Activated CD8-positive, alpha-beta memory T cell treated with anti-CD3 and anti-CD28 coated beads, Interleukin-2, amount 50 U/mL, for 4 hours (primary cell): Measurements from ENCODE around the gene GYS2.
A peak's percentile ranks its signal among the peaks of the same experiment; 100 is the strongest.

ENCODE experiments used
- DNase-seq: peaks from one replicate; pipeline ENCODE4 v3.0.0-alpha.2; 2020

GYS2 gene

DNA sequence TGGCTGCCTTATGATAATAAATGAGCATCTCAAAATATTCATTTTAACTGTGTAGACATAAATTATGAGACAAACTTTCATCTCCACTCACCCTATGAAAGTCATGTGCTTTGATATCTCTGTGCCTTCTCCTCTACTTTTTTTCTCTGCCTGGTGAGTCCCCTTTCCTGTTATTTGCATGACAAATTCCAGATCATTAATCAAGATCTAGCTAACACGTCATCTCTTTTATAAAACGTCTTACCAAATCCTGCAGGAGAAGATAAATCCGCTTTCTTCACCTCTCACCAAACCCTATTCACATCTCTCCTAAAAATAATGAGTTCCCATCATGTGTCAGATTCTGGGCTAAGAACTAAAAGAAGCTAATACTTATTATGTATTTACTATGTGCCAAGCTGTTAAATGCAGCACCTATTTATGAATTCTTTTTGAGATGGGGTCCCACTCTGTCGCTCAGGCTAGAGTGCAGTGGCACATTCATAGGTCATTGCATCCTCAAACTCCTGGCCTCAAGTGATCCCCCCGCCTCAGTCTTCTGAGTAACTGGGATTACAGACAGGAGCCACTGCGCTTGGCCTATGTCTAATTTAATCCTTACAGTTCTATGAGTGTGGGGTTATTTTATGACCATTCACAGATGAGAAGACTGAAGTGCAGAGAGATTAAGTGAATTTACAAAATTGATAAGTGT lies 51.9 kb downstream of the GYS2 start:
- no peak for DNase-seq

DNA sequence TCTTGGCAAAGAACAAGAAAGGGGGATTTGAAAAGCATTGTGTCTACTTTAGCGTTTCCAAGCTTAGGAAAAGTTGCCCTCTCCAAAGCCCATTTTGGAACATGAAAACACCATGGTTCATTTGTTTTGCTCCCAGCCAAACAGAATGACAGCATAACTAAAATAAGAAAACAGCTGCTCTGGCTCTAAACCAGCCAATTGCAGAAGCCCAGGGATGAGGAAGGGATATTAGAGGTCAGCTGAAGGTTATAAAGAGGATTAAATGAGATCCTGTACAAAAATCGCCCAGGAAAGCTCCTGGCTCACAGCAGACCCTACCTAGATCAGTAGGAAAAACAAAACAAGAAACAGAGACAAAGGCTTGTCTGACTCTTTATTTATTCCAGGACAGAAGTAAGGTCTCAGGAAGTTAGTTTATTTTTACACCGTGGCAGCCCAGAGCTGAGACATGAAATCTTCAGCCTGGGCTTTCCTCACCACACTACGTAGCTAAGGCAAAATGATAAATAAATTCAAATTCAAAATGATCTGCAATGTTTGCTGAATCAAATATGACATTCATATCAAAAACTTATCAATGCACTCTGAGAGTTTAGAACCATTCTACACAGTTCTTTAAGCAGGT lies 52.7 kb downstream of the GYS2 start:
- DNase-seq: no peak

DNA sequence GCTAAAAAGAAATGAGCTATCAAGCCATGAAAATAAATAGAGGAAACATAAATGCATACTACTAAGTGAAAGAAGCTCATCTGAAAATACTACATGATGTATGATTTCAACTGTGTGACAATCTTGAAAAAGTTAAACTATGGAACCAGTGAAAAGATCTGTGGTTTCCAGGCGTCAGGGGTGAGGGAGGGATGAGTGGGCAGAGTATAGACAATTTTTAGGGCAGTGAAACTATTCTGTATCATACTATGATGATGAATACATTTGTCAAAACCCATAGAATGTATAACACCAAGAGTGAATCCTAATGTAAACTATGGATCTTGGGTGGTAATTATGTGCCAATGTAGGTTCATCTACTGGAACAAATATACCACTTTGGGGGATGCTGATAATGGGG lies 57.2 kb downstream of the GYS2 start:
- DNase-seq: no peak

DNA sequence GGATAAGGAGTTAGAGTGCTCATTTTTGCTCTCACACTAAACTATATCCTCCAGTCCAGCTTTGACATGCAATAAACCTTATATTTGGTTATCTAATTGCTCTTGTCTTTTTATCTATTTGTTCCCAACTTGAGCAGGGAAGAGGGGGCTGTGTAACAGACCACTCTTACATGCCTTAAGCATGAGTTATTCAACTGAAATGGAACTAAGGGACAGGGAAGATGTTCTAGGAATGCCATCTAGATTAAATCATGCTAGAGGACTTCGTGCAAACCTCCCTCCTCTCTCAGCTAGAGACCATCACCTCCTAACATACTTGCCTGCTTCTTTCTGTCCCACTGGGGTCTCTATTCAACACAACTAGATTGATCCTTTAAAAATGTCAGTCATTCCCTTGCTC lies 57.9 kb downstream of the GYS2 start:
- no peak for DNase-seq

DNA sequence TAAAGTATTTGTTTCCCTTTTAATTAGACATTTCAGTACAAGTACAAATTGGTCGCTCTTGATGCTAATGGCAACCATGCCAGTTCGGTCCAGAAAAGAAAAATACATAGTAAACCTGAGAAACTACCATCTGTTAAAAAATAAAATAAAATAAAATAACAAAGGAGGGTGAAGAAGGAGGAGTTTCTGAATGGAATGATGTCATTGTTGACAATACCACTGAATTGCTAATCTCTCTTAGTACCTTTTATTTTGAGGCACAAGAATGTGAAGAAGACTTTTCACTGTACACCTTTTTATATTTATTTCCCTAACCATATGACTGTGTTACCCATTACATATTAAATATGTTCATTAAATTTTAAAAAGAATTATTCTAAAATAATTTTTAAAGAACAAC lies 59.1 kb downstream of the GYS2 start:
- DNase-seq: no peak

DNA sequence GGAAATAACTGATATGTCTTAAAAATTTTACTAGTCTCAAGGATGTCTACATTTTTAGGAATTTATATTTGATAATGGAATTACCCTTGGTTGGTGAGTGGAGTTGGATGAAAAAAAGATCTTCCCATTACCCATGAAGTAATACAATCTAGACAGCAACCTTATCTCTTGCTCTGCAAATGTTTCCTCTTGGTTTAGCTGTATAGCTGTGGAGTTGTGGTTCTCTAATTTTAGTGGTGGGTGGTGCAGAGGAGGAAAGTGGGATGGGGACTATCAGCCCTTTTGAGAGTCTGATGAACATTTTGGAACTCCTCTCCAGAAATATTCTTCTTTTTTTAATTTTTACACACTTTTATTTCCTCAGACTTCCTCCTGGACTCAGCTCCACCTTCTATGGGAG lies 61.5 kb downstream of the GYS2 start:
- no peak for DNase-seq

DNA sequence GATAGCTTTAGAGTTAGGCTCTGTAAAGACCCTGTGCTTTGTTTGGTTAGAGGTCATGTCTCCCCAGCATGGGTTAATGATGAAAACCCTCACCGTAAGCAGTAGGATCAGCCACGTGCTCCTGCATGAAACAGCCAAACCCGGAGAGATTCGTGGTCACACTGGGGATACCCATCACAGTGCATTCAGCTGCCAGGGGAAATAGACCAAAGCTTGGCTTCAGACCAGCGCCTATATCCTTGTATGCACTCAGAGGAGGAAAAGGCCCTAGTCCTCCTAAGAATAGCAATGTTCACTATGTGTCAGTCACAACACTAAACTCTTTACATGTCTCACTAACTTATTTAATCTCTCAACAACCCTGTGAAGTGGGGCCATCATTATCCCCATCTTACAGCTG lies 62.2 kb downstream of the GYS2 start:
- no peak for DNase-seq

DNA sequence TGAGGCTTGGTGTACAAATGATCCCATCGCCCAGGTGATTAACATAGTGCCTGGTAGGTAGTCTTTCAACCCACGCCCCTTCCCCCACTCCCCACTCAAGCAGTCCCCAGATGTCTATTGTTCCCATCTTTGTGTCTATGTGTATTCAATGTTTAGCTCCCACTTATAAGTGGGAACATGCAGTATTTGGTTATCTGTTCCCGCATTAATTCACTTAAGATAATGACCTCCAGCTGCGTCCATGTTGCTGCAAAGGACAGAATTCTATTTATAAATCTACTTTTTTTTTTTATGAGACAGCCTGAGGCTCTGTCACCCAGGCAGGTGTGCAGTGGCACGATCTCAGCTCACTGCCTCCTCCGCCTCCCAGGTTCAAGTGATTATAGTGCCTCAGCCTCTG lies 62.9 kb downstream of the GYS2 start:
- DNase-seq: no peak

DNA sequence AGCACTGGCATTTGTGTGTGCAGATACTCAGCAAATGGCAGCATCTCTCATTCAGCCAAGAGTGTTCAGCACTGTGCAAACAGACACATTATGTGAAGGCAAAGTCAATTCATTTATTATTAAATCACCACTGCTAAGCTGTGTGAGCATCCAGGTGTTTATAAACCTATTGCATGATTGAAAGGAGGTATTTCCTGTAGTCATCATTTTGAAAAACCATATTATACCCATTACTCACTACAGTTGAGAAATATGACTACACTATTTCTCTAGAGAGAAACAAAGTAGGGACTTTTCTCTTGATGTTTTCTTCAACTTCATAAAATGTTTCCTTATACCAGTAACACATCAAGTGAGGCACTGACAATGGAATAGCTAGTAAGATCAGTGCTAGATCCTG lies 64.8 kb downstream of the GYS2 start:
- no peak for DNase-seq

DNA sequence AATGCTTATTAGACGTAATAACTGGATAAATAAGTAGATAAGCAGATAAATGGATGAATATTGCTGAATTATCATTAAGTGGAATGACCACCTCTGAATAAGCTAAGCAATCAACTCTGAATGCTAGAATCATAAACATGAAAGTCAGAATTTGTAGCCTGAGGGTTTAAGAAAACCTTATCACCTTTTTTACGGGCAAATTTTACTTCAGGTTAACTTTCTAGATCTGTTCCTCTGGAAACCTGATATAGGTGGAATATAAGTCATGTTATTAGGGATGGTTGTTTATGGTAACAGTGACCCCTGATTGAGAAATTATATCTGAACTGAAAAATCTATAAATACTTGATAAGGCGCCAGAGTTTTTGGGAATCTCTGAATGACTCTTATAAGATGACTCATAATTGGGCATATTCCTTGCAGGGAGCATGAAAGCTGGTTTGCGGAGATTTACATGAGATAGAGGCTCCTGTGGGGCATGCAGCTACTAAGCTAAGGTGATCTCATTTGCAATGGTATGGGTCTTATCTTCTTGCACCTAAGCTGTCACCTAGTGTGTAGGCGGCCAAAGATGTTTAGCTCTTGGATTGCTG lies 66.5 kb downstream of the GYS2 start:
- DNase-seq: no peak

DNA sequence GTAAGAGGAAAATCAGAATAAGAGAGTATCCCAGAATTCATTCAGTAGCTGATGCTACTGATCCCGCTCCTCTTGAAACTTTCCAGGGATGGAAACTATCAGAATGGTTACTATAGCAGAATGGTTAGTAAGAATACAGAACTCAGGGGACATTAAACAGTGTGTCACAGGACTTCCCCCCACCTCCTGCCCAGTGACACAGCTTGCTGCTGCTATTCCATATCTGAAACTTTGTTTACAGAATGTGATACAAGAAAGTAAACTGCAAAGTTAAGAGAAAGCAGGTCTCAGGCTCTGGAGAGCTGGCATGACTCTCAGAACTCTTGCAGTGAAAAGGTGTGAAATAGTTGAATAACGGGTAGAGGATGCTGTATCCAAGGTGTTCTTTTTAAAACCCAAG lies 75.2 kb downstream of the GYS2 start:
- no peak for DNase-seq

DNA sequence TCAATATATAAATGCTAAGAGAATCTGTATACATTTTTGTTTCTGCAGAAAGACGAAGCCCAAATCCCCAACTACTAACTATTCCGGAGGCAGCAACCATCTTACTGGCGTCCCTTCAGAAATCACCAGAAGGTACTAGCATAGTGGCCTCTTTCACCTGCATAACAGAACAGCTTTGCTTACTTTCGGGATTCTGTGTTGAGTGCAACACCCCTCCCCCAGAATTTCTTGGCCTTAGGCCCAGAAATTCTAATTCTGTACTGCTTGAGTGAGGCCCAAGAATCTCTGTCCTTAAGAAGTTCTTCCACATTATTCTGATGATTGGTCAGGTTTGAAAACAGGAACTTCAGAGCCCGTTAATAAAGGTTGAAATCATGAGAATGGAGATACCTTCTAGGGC lies 75.7 kb downstream of the GYS2 start:
- DNase-seq: no peak

DNA sequence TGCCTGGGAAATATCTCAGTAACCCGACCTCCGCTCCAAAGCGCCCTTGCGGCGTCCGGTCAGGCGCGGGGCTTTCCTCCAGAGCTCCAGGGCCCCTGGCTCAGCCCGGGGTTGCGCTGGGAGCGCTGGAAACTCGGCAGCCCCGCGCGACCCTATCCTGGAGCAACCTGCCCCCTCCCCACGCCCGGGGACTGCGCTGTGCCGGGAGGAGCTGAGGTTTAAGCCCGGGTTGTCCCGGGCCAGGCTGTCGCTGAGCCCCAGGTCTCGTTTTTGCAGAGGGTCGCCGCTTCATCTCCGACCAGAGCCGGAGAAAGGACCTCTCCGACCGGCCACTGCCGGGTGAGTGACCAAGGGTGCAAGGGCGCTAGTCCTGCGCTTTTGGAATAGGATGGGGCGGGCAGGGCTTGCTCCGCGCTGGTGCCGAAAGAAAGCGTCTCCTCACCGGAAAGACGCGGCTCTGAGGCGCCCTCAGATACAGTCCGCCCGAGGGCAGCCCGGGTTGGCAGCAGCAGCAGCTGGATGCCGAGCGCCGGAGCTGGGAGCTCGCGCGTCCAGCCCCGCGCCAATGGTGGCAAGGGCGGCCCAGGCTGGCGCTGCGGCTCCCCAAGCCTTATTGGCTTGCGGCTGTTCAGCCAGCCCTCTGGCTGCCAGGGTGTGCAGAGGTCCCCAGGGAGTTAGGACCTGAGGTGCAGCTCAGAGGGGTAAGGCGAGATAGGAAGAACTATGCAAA lies 77.0 kb downstream of the GYS2 start:
- peak; percentile 52 for DNase-seq

DNA sequence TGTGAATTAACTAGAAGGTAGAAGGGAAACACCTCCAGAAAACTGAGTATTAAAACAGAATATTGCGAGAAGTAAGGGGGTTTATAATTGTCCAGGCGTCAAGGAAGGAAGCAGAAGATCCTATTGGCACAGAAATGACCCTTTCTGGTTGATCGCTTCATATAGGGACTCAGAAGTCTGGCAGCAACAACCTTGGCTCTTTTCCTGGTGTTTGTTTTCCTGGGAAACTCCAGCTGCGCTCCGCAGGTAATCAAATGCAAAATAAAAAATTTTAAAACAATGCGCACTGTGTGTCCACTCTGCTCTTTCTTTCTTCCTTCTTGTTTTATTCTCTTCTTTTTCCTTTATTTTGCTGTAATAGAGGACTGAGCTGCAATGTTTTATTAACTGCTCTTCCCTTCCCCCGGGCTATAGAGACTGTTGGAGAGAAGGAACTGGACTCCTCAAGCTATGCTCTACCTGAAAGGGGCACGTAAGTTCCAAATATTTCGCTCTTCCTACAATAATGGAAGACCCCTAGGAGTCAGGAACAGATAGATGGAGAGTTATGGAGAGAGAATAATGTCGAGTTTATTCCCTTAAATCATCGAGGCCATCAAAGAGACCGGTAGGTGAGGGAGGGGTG lies 77.8 kb downstream of the GYS2 start:
- no peak for DNase-seq

DNA sequence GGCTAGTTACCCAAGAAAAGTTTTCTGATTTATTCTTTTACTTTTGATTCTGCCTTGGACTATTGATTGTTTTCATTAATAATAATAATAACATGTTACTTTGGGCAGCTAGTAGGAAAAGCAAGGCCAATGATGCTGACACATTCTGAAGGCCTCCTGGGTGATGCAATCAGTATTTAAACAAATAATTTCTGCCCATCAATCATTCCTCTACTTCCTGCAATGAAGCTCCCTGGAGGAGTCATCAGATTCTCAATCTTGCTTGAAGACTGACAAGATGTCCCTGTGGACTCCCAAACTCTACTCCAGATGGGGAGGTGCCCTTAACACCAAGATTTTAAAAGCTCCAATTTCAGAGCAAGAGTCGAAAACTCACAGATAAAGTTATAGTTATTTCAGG lies 78.6 kb downstream of the GYS2 start, which contains the start of gene SPX:
TSS of gene SPX (plus strand) at position 244 of the 400 bp plus-strand sequence. CDS start 177 bp downstream, outside the sequence.
- DNase-seq: no peak

DNA sequence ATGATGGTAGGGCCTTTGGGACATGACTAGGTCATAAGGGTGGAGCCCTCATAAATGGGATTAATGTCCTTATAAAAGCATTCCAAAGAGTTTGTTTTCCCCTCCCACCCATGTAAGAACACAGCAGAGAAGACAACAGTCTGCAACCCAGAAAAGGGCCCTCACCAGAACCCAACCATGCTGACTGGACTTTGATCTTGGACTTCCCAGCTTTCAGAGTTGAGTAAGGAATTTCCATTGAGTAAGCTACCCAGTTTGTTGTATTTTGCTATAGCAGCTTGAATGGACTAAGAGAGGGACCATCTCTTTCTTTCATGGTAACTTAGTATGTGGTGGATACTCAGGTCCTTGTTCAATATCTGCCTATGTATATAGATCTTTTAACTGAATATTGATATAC lies 81.5 kb downstream of the GYS2 start:
- DNase-seq: no peak

DNA sequence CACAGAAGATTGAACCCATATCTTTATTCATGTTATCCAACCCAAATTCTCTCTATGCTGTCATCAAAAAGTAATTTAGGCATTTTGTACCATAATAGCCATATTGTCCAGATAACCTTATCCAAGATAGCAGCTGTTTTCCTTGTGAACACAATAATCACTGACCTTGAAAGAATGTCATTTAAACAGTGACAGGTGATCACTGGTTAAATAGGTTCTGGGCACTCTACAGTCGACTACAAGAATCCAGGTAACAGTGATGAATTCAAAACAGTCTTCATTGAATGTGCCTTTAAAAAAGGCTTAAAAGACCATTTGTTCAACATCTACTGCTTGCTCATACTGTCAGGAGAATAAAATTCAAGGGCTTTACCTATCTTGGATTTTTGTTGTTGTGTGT lies 83.1 kb downstream of the GYS2 start:
- DNase-seq: no peak

DNA sequence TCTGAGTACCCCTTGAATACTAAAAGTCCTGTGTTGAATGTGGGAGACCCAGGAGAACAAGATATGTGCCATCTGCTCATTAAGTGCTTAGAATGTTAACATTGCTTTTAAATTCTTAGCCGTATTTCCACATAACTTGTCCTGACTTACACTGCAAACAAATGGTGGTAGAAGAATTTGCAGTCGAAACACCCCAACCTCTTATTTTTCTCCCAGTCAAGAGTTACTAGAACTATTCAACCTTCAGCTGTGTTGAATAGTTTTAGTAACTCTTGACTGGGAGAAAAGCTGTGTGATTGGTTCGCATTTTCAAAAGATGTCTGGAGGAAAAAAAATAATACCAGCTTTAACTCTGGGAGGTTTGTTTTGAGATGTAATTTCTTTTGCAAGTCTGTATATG lies 86.2 kb downstream of the GYS2 start:
- DNase-seq: no peak

DNA sequence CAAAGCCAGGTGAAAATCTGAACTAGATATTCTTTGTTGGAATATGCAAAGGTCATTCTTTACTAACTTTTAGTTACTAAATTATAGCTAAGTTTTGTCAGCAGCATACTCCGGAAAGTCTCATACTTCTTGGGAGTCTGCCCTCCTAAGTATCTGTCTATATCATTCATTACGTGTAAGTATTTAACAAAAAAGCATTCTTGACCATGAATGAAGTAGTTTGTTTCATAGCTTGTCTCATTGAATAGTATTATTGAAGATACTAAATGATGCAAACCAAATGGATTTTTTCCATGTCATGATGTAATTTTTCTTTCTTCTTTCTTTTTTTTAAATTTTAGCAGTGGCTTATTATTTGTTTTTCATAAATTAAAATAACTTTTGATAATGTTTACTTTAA lies 88.4 kb downstream of the GYS2 start:
- DNase-seq: no peak

DNA sequence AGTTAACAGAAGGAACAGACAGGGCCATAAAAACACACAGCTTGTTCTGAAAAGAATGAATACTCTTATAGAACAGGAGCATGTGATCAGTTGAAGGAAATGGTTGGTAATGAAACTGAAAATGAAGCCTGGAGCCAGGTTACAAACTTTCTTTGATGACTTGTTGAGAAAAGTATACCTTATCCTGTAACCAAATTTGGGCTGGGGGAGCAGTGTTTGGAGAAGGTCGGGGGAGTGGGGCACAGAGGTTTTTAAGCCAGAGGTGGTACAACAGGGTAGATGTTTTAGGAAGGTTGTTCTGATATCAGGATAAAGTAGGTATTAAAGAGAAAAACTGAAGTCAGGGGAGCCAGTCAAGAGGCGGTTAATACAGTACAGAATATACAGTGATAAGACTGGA lies 94.9 kb downstream of the GYS2 start:
- DNase-seq: no peak

DNA sequence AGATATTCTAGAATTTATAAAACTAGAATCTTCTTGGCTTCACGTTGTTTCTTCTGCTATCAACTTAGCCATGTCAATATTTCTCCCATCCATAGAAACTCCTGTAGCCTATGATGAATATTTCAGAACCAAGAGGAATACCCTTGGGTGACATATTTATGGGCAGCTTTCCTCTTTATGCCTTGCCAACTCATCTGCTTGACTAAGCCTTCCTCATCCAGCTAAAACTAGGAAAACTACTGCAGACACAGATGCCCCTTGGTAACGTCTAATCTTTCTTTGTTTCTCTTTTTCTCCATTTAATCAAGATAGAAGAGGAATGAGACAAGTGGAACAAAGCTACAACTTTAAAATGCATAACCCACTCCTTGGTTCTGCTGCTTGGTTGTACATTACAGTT lies 96.8 kb downstream of the GYS2 start:
- no peak for DNase-seq

DNA sequence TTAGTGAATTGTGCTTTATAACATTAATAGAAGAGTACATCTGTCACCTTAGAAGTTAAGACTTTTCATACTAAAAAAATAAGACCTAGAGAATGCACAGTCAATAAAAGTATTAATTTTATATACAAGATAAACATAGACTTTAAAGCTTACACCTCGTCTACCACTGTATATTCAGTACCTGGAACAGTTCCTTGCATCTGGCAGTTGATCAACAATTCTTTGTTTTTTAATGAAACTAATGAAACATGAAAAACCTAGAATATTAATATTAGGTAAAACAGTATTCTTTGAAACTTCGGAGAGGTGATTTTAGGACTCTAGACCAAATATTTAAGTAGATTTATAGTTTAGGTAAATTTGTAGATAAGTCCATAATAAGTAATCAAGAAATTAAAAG lies 98.8 kb downstream of the GYS2 start:
- DNase-seq: no peak

DNA sequence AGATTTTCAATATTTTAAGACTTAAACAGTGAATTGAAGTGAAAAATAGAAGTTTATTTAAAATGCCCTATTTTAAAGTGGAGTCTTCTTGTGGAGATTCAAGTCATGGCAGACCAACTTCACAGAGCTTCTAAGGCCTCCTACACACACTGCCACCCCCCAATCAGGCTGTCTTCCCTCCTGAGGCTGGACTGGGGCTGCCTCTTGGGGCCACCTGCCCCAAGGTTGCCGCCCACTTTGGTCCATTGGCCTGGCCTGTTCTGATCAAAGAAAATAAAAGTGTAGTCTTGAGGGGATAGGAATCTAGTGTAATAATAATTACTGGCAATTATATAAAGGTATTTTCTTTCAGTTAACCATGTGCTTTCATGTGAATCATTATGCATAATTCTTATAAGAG lies 101.8 kb downstream of the GYS2 start:
- DNase-seq: no peak

DNA sequence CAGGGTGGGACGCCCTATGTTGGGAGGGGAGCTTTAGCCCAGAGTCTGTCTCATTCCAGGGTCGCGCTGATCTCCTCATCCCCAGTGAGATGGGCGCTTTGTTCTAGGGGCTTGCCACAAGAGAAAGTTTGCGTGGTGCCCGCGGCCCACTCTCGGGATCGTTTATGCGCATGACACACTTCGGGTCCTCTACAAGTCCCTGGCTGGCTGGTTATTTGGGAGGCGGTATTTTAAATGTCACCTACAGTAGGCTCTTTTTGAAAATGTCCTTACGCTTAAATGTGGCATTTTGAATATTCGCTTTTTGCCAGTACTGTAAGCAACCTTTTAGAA lies 102.5 kb downstream of the GYS2 start:
- peak; percentile 41 for DNase-seq
